Type B pancreatic cell (in vitro differentiated cells): ENCODE measurements around the gene NOTCH4. TPM values are rescaled to one million over a fixed set of nuclear protein-coding genes. Genes with fewer than 3 reads are reported as not detected.

Source experiments
- DNase-seq: peaks from one replicate; pipeline ENCODE4 v3.0.0; 2021; ENCODE audit warnings: mixed read lengths; ENCODE audit not compliant: unreplicated experiment; ENCODE audit errors: extremely low spot score
- H3K27ac Mint-ChIP-seq: 2 replicates; pipeline ENCODE4 v1.8.0; 2021; ENCODE audit warnings: mild to moderate bottlenecking, mixed read lengths
- H3K27me3 Mint-ChIP-seq: 2 replicates; pipeline ENCODE4 v1.8.0; 2021; ENCODE audit warnings: mixed read lengths
- H3K36me3 Mint-ChIP-seq: 2 replicates; pipeline ENCODE4 v1.8.0; 2021; ENCODE audit warnings: mixed read lengths
- H3K4me1 Mint-ChIP-seq: one replicate; pipeline ENCODE4 v1.8.0; 2021; ENCODE audit warnings: mixed read lengths; ENCODE audit not compliant: unreplicated experiment
- H3K4me3 Mint-ChIP-seq: 2 replicates; pipeline ENCODE4 v1.8.0; 2021; ENCODE audit warnings: mild to moderate bottlenecking, mixed read lengths
- H3K9me3 Mint-ChIP-seq: 2 replicates; pipeline ENCODE4 v1.8.0; 2021; ENCODE audit warnings: mixed read lengths
- CTCF ChIP-seq: fragments of 200-600 bp; sonication (generic); conservative IDR thresholded peaks from 2 replicates; pipeline ENCODE4 v1.5.0; 2021; ENCODE audit warnings: antibody characterized with exemption, mild to moderate bottlenecking
- microRNA-seq: library from miRNA; unstranded; fragments of <30 nt; microRNA quantifications from one replicate; pipeline ENCODE4, GENCODE V29; 2020
- total RNA-seq: library from RNA; stranded (reverse); gene quantifications from 2 replicates; pipeline ENCODE4 v1.2.1, GENCODE V29; 2021; ENCODE audit warnings: low replicate concordance

NOTCH4 gene
- total RNA-seq, 1 donor from 2014 or later: 1.9 TPM

GRCh38 chr6:32146287-32146686 is 77.6 kb downstream of the NOTCH4 start:
- Mint-ChIP-seq H3K27ac (no peak overlapping the region), H3K4me1 (peaks cover 16% of the 10 kb centered on the region), H3K27me3 (peaks cover 16% of the 10 kb centered on the region), H3K4me3 (no peak overlapping the region), H3K36me3 (no peaks in the 10 kb centered on the region), H3K9me3 (no peaks in the 10 kb centered on the region)
- DNase-seq: no peak
- TF ChIP-seq CTCF: no peak

Small RNA genes within 50 kb of the gene (microRNA-seq; reads per million reads assigned to microRNA genes)
- gene MIR6721 (2.5 reads per million), gene MIR6833 (not detected)

Other genes starting within 250 kb of the NOTCH4 start
- 5.2 and 9.7 TPM in 2 replicates for gene C4A, start 242.0 kb downstream of the NOTCH4 start, total RNA-seq
- 5.3 and 9.2 TPM in 2 replicates for gene C4B, start 209.3 kb downstream of the NOTCH4 start, total RNA-seq
- 0.14 and 0.68 TPM in 2 replicates for gene CYP21A2, start 185.7 kb downstream of the NOTCH4 start, total RNA-seq
- gene TNXB, start 114.7 kb downstream of the NOTCH4 start, total RNA-seq: 20.8 and 22.2 TPM in 2 replicates
- gene ATF6B, start 95.8 kb downstream of the NOTCH4 start, total RNA-seq: 95.8 and 99.3 TPM in 2 replicates
- gene FKBPL, start 93.8 kb downstream of the NOTCH4 start, total RNA-seq: 8.4 and 10.1 TPM in 2 replicates
- 1.00 and 2.7 TPM in 2 replicates for gene PRRT1, start 72.1 kb downstream of the NOTCH4 start, total RNA-seq
- 44.1 and 46.9 TPM in 2 replicates for gene PPT2, start 69.9 kb downstream of the NOTCH4 start, total RNA-seq
- gene EGFL8, start 59.5 kb downstream of the NOTCH4 start, total RNA-seq: 27.1 and 35.8 TPM in 2 replicates
- 64.1 and 76.3 TPM in 2 replicates for gene AGPAT1, start 48.0 kb downstream of the NOTCH4 start, total RNA-seq
- gene RNF5, start 45.7 kb downstream of the NOTCH4 start, total RNA-seq: 49.4 and 69.2 TPM in 2 replicates
- 11.1 and 16.9 TPM in 2 replicates for gene AGER, start 39.8 kb downstream of the NOTCH4 start, total RNA-seq
- gene PBX2, start 33.9 kb downstream of the NOTCH4 start, total RNA-seq: 137 and 166 TPM in 2 replicates
- gene GPSM3, start 31.4 kb downstream of the NOTCH4 start, total RNA-seq: 0.48 and 3.3 TPM in 2 replicates
- gene TSBP1, start 147.8 kb upstream of the NOTCH4 start, total RNA-seq: not detected in 2 replicates
- not detected in 2 replicates for gene BTNL2, start 183.1 kb upstream of the NOTCH4 start, total RNA-seq
- gene HLA-DRA, start 215.8 kb upstream of the NOTCH4 start, total RNA-seq: 1.4 and 2.1 TPM in 2 replicates